Heart left ventricle (tissue), 13 donors: ENCODE measurements around the gene CKM.

ENCODE experiments used
- POLR2A ChIP-seq, 2 donors: fragments of 450-650 bp; IDR thresholded peaks; one replicate each; pipeline ENCODE4 v1.6.1; 2017; ENCODE audit warnings: antibody characterized with exemption in 2 of 2, mild to moderate bottlenecking in 2 of 2, moderate library complexity in 2 of 2
- TF ChIP-seq, protein P1 (sequence below), 12 donors: fragments of 200-600 bp; sonication (generic) in 4 of 12; IDR thresholded peaks; one replicate each; pipeline versions ENCODE4 v1.5.0 to v1.8.0; 2018 to 2022; ENCODE audit warnings: antibody characterized with exemption in 12 of 12, mild to moderate bottlenecking in 5 of 12
- donor health status: ischemic (EF 13 %, LVEDD 7.1; RV severe dilation, severe dysfunction).
- donor health status: DM: no; HTN: yes; CAD: no.
- donor health status: DM: no; HTN: no; CAD: no.
- donor health status: ischemic (EF 25% LVEDD 6.9; RV normal size, moderate dysfunction).
- donor health status: ischemic (EF 25% LVEDD 5.7; RV mildly dilated, moderate dysfunction).
- donor health status: ischemic (EF 35%, LVEDD 5.7; RV mildly dilated, moderate dysfunction).
- donor health status: nonischemic (EF 11% LVEDD 7.7; RV severe dilation, severe dysfunction).
- donor health status: DM: yes; HTN: yes; CAD: no.
- donor health status: PGD.
- donor health status: ischemic (EF 29% LVEDD 5.4; RV normal size, mild dysfunction).
- donor health status: nonischemic (EF 23%, LVEDD 6.1; RV moderate dilation, normal function).

DNA sequence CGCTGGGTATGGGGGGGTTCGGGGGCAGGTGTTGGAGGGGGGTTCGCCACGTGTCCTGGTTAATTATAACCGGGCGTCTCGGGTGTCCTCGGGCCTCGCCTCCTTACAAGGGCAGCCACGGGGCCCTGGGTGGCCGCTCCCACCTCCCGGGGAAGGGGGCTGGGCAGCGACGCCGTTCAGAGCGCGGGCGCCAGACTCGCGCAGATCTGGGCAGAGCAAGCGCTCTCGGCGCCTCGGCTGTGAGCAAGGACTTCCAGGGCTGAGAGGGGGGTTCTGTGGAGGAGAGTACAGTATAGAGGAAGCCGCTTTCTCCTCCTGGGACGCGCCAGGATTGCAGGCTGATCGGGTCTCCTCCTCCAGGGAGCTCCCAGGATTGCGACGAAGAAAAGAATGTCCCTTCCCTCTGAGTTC, 1.0 kb upstream of the CKM start:
- TF ChIP-seq, protein P1, sequence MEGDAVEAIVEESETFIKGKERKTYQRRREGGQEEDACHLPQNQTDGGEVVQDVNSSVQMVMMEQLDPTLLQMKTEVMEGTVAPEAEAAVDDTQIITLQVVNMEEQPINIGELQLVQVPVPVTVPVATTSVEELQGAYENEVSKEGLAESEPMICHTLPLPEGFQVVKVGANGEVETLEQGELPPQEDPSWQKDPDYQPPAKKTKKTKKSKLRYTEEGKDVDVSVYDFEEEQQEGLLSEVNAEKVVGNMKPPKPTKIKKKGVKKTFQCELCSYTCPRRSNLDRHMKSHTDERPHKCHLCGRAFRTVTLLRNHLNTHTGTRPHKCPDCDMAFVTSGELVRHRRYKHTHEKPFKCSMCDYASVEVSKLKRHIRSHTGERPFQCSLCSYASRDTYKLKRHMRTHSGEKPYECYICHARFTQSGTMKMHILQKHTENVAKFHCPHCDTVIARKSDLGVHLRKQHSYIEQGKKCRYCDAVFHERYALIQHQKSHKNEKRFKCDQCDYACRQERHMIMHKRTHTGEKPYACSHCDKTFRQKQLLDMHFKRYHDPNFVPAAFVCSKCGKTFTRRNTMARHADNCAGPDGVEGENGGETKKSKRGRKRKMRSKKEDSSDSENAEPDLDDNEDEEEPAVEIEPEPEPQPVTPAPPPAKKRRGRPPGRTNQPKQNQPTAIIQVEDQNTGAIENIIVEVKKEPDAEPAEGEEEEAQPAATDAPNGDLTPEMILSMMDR (IDR thresholded peaks at IDR 0.05), result no peak
- peak; percentile 53 to 70 for TF ChIP-seq POLR2A (IDR thresholded peaks at IDR 0.05)
